GM21381 (cell line): Measurements from ENCODE around the gene LRP5.

ENCODE experiments used
- ATAC-seq: cut with Tn5 transposase; IDR thresholded peaks from one replicate; pipeline ENCODE4 v1.9.1; 2021; ENCODE audit warnings: mild to moderate bottlenecking, moderate library complexity; ENCODE audit not compliant: unreplicated experiment

LRP5 gene

DNA sequence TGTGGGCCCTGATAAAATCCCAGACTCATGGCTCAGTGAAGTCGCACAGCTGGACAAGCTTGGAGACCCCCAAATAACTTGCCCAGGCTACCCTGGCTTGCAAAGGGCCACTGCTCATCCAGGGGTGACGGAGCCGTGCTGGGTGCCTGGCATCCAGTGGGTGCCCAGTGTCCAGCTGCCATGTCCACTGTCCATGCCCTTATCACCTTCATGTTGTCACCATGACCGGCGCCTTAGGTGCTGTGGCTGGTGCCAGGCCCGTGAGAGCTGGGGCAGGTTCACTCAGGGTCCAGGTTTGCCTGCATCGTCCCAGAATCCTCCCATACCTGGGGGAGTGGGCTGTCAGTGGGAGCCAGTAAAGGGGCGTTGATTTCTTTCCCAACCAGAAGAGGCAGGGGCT is 57.4 kb downstream of the LRP5 start:
- ATAC-seq: no peak

DNA sequence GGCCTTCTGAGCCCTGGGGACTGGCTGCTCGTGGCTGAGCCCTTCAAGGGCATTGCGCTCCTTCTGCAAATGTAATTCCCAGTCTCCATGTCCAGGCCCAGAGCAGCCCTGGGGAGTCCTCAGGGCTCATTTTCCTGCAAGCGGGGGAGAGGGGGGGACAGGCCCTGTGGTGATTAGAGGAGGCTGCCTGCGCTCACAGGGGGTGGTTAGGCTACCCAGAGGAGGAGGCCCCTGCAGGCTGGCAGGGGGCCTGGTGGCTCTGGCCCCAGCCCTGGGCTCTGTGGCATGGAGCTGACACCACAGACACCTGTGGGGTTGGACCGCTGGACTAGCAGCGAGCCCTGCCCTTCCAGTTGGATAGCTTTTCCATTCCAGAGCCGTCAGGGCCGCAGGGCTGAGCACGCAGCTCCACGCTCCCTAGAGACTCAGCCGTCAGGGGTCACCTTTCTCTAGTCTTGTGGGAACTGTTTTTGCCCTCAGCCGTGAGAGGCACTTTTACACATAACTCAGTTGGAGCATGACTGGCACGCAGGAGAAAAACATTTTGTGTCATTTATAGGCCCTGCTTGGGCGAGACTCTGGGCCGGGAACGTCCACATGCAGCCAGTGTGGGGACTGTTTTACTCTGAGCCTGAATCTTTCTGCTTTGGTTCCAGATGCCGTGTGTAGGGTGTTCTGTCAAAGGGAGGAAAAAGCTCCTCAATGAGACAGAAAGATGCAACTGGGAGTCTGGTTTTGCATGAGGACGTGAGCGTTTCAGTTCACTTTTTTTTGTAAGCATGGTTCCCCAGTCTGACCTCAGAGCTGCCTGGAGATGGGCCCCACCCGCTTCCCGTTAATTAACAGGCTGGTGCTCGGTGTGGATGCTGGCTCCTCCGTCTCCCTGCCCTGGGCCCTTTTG is 58.1 kb downstream of the LRP5 start:
- ATAC-seq: peak; percentile 65

DNA sequence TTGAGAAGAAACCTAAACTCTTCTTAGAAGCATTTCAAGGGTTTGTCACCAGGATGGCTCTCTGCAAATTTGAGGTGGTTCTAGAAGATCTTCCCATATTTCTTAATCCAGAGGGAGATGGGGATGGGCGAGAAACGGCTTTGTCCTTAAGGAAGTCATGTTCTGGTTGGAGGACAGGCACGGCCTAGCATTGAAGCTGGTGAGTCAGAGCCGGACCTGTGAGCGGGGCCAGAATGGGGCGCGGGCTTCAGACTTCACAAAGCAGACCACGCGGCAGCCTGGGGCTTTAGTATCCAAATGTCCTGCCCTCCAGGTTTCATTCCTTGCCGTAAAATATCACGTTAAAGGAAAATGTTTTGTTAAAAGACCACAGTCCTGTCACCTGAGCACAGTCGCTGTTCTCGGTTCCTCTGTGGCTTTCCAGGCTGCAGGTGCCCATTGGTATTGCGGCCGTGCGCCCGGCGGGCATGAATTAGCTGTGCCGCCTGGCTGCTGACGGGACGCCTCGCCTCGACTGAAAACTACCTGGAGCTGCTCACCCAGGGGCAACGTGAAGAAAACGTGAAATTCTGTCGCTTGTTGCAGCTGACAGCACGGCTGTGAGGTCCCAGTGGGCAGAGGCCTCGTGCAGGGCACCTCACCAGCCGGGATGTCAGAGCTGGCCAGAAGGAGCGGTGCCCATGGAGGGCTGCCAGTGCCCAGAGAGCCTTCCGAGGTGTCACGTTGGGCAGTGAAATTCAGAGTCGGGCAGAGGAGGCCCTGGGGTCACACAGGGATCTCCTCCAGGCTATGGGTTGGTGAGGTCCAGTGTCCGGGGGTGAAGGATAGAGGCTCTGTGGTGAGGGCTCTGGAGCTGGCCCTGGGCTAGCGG is 59.0 kb downstream of the LRP5 start:
- peak; percentile 42 for ATAC-seq

DNA sequence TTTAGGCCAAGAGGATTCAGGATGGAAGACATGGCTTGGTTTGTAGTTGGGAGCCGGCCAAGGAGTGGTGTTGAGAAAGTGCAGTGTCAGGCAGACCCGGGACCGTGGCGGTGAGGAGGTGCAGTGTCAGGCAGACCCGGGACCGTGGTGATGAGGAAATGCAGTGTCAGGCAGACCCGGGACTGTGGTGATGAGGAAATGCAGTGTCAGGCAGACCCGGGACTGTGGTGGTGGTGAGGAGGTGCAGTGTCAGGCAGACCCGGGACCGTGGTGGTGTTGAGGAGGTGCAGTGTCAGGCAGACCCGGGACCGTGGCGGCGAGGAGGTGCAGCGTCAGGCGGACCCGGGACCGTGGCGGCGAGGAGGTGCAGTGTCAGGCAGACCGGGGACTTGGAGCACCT is 59.7 kb downstream of the LRP5 start:
- no peak for ATAC-seq

DNA sequence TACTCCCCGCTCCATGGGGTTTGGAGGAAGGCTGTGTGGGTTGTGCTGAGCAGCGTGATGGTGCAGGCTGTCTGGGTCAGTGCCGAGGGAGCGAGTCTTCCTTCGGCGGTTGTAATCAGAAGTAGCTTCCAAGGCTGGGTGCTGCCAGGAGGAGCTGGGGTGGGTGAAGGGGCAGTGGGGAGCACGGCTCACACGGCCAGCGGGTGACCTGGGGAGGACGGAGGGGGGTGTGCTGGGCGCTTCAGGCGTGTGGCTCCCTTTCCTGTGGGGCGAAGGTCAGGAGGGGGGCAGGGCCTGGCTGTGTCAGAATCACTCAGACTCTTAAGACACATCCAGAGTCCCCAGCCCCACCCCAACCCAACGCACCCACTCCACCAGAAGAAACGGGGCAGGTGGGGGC is 60.2 kb downstream of the LRP5 start:
- no peak for ATAC-seq

DNA sequence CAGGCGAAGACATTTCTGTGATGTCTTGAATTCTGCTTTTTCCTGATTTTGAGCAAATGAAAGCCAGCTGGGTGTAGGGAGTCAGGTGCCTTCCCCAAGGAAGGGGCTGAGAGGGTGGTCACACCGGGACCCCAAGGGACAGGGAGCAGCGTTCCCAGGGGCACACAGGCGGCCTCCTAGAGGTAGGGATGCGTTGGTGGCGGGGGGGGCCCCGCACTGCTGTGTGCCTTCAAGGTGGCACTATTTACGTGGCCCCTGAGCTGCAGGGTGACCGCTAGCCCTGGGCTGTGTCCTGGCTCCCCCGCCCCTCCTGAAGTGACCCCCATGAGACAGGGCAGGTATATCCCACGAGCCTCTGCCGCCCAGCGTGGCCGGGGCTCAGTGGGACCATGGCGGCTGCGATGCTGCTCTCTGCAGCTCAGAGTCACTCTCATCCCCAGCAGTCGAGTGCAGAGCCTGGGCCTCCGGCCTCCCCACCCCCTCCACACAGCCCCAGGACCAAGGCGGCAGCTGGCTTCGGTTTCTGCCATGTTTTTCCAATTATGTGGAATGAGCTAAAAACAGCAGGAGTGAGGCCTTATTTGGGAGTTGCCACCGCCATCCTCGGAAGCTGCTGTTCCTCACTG is 60.9 kb downstream of the LRP5 start:
- ATAC-seq: no peak

DNA sequence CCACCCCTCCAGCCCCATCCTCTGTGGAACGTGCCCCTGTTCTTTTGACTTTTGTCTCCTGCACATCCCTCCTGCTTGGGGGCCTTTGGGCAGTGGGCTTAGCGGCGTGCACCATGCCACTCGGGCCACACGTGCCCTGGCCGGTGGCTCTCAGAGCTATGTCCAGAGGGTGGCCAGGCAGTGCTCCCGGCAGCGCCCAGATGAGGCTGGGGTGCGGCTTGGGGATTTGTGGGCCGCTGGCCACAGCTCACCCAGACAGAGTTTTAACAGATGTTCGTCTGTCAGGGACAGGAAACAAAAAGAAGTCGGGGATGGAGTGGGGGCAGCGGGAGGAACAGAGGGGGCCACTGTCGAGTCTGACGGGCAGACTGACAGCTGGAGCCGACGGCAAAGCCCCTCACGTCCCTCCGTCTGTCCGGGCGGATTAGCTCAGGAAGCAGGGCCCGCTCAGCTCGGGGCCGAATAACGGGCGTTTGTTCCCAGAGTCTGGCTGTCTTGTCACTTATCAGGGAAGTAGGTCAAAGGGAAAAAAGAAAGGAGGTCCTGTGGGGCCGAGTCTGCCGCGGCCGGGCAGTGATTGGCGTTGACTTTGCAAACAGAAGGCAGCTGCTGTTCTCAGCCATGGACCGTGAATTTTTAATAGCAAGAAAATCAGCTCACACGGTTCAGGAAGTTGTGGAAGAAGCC is 61.6 kb downstream of the LRP5 start:
- ATAC-seq: no peak

DNA sequence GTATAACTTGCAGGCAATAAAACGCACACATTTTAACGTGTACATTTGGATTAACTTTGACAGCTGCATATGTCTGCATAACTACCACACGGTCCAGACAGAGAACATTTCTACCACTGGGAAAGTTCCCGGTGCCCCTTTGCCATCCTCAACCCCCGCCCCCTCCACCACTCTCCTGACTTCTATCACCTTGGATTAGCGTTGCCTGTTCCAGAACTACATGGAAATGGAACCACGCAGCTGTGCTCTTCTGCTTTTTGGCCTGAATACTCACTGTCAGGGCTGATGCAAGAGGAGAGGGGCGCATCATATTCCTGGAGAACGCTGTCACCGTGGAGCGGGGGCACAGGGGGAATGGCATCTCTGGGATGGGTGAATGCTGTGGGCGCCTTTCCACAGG is 62.1 kb downstream of the LRP5 start:
- ATAC-seq: no peak

DNA sequence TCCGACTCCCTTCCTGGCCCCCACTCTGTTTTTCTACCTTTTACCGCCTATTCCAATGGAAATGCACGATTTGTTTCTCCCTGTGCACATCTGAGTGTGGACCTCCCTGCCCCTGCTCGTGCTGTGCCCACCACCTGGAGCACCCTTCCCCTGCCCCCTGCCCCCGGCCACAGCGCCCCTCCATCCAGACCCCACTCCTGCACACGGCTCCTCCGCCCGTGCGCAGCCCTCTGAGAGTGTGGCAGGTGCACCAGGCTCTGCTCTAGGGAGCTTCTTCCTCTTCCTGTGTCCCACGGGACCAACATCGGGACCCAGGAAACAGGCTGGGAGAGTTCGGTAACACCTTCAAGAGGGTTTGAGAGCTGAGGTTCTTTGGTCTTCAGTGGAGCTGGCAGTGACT is 62.9 kb downstream of the LRP5 start:
- no peak for ATAC-seq

DNA sequence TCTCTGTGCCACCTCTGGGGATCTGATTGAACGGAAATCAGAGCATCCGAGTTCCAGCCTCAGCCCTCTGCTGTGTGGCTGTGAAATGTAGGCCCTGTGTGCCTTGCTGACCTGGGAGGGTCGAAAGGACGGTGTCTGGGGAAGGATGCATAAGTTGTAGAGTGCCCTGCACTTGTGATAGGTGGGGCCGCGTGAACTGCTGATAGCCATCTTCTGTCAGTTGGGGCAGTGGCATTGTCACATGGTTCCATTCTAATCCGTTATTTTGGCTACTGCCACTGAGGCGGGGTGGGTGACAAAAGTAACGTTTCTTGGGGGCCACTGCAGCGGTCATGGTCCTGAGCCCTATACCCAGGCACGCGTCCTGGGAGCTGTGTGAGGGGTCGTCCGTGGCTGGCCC is 63.4 kb downstream of the LRP5 start:
- no peak for ATAC-seq

DNA sequence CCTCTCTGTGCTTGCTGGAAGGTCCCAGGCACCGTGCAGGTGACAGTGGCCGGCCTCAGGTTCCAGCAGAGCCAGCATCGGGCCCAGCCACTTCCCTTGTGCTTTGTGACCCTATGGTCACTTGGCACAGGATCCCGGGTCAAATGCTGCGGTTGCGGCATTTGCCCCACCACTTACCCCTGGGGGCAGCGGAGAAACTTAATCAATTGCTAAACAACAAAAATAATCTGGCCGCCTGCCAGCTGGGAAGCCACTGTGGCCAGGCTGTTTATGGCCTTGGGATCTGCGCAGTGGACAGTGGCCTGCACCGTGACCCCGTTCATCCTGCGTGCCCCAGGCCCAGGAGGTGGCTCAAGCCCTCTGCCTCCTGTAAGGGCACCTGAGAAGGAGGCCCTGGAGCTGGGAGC is 65.0 kb downstream of the LRP5 start:
- ATAC-seq: no peak

DNA sequence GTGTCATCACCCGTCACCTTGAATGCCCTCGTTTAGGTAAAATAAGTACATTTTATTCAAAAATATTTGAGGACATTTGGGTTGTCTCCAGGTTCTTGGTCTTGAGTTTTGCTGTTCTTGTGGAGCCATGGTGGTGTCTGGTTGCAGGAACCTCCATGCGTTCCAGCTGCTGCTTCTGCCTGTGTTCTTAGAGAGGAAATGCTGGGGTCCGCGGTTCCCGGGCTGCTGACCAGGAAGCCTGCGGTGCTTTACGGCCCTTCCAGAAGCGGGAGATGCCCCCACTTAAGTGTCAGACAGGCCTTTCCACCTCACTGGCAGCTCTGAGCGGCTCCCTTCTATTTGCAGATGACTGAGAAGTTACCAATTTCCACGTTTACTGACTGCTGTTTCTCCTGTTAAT is 66.8 kb downstream of the LRP5 start:
- no peak for ATAC-seq

DNA sequence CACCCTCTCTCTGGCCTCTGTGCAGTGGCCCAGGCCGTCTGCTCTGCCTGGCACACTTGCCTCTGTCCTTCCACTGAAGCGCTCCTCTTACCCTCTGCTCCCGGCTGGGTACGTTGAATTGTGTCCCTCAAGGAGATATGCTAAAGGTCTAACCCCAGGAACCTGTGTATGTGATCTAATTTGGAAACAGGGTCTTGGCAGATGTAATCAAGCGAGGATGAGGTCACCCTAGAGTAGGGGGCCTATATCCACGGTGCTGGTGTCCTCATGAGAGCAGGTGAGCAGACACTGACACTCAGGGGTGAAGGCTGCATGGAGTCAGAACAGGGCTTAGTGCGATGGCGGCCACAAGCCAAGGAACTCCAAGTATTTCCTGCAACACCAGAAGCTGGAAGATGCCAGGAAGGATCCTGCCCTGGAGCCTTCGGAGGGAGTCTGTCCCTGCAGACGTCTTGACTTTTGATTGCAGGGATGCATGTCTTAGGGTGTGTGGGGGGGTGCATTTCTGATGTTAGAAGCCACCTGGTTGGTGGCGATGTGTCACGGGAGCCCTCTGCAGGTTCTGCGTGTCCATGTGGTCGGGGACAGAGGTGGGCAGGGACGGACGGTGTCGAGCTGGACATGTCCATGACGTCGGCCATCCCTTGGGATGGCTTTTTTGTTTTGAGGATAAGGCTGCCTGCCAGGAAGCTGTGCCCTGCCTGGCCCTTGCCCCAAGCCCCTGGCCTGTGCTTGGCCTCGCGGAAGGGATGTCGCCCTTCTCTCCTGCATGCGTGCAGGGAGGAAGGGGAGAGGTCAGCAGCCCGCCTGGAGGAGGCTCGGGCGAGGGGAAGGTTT is 68.6 kb downstream of the LRP5 start:
- ATAC-seq: no peak

DNA sequence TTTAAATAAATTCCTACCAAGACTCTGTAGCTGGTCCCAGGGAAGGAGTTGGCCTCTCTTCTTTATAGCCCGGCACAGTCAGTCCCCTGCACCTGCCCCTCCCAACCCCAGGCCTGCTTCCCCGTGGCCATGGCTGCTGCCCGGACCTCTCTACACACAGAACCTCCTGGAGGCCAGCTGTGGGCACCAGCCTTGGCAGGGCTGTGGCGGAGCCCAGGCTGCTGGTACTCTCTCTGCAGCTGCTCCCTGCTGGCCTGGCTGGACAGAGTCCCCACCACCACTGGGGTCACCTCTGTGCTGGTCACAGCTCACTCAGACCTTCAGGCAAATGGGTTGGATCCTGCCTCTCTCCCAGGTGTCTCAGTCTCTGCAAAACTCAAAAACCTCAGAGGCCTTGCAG is 69.3 kb downstream of the LRP5 start:
- no peak for ATAC-seq

DNA sequence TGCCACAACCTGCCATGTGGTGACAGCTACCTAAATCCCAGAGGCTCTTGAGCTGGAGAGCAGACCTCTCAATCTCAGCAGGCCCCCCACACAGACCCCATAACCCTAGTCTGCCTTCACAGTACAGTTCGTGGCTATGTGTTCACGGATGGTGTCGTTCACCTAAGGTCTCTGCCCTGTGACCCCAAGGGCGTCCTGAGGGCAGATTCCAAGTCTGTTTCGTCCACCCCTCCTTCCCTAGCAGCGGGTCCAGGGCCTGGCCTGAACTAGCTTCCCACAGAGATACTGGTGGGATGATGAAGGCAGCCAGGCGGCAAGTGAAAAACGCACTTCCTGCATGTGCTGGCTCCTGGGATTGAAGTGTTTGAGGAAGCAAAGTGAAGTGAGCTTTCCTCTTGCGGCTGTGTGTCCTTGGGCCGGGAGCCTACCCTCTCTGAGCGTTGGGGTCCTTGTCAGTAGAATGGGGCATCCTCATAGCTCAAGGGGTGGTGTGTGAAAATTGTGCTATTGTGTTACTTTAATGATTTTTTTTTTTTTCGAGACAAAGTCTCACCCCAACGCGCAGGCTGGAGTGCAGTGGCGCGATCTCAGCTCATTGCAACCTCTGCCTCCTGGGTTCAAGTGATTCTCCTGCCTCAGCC is 70.1 kb downstream of the LRP5 start:
- ATAC-seq: no peak

DNA sequence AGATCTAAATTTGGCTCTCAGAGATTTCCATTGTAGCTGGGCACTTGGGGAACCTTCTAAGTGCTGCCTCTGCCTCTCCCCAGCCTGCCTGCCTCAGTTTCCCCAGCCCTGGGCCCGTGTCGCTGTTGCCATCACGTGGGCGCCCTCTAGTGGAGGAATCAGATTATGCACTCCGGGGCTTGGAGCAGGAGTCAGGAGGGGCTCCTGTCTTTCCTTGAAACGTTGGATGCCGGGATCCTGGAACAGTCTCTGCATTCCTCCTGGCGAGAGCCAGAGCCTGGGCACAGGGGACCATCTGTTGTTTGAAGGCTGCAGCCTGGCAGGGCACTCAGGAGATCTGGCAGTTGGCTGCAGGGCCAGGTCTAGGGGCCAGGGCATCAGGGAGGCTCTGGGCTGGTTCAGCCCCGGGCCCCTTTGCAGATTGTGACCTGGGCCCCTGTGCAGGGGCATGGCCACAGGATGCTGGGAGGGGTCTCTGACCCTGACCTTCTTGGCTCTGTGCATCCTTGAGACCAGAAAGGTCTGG is 71.6 kb downstream of the LRP5 start:
- no peak for ATAC-seq

DNA sequence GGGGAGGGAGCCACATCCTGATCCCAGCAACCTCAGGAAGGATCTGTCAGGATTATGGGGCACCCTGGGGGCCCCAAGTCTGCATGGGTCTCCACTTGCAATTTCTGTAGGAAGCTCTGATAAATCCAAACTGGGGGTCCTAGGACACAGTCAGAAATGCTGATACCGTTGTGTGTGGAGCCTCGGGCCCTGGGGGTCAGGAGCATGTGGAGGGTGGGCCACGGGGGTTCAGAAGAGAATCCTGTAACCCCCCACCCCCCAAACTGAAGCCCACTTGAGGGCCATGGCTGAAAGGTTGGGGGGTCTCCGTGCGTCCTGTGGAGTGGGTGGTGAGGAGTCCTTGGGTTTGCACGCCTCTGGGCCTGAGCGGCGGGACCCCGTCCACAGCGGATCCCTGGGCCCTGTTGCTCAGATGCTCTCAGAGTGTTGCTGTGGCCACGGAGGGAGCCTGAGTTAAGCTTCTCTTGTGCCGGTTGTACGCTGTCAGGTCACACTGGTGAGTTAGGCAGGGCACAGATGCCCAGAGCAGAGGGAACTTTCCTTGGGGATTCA is 72.2 kb downstream of the LRP5 start:
- no peak for ATAC-seq

DNA sequence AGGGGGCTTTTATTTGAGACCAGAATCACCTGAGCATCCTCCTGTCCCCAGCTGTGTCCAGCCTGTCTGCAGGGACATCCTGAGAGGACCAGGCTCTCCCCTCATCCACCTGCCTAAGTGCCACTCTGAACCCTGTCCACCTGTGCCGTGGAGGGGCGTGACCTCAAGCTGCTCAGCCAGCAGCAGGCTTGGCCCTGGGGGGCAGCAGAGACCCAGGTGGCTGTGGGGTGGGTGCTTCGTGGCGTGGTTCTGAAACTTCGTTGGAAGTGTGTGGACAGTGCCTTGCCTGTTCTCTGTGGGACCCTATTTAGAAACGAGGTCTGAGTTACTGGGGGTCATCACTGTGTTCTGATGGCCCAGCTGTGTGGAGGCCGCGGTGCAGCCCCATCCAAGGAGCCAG is 72.7 kb downstream of the LRP5 start:
- no peak for ATAC-seq

DNA sequence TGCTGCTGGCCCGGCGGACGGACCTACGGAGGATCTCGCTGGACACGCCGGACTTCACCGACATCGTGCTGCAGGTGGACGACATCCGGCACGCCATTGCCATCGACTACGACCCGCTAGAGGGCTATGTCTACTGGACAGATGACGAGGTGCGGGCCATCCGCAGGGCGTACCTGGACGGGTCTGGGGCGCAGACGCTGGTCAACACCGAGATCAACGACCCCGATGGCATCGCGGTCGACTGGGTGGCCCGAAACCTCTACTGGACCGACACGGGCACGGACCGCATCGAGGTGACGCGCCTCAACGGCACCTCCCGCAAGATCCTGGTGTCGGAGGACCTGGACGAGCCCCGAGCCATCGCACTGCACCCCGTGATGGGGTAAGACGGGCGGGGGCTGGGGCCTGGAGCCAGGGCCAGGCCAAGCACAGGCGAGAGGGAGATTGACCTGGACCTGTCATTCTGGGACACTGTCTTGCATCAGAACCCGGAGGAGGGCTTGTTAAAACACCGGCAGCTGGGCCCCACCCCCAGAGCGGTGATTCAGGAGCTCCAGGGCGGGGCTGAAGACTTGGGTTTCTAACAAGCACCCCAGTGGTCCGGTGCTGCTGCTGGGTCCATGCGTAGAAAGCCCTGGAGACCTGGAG is 74.1 kb downstream of the LRP5 start:
- no peak for ATAC-seq
